H1 (cell line): ENCODE data around the gene TTC21A. TPM values are rescaled to one million over a fixed set of nuclear protein-coding genes. Genes with fewer than 3 reads are reported as not detected.

Source experiments
- BACH1 ChIP-seq: IDR thresholded peaks from 2 replicates; pipeline ENCODE4 v1.6.1; 2012; ENCODE audit warnings: low read length, improper control_type of control experiment
- HDAC6 ChIP-seq: IDR thresholded peaks from one replicate; pipeline ENCODE4 v1.7.1; 2012; ENCODE audit warnings: low read depth, mild to moderate bottlenecking, inconsistent platforms, low read length, moderate library complexity
- SP4 ChIP-seq: IDR thresholded peaks from 2 replicates; pipeline ENCODE4 v1.6.1; 2012; ENCODE audit warnings: low read length, inconsistent platforms
- TAF7 ChIP-seq: optimal IDR thresholded peaks from 2 replicates; pipeline ENCODE3; 2011; ENCODE audit warnings: low read depth, mild to moderate bottlenecking, inconsistent platforms, low read length, moderate library complexity, borderline replicate concordance
- polyA plus RNA-seq, 7 experiments: library from polyadenylated mRNA; depleted of rRNA in 3 of 7; stranded (reverse) in 5 of 7; unstranded in 2 of 7; fragments of >200 nt in 5 of 7; fragments of 200-250 nt in 2 of 7; gene quantifications; 1 replicate in 5 of 7; 2 replicates in 1 of 7; 4 replicates in 1 of 7; pipeline versions ENCODE4 v1.2.1 to v1.2.3, GENCODE V29; 2011 to 2013; ENCODE audit warnings: missing spikeins in 2 of 7, mixed read lengths in 2 of 7
- total RNA-seq: library from RNA; stranded (reverse); fragmentation: NEBNext Ultra II Directional; extraction: Animal tissue kit (Norgen Biotek cat#: 25700); gene quantifications from 2 replicates; pipeline ENCODE4 v1.2.1, GENCODE V29; 2021
- TF ChIP-seq, protein P1 (sequence below): IDR thresholded peaks from 2 replicates; pipeline ENCODE4 v1.6.1; 2012; ENCODE audit warnings: low read length, inconsistent platforms

Gene TTC21A
- total and polyA plus RNA-seq, 2 of the 8 experiments (the other 6 are each of a cell fraction or from before 2014, with no cell fraction given): 2.3 to 2.8 TPM

DNA sequence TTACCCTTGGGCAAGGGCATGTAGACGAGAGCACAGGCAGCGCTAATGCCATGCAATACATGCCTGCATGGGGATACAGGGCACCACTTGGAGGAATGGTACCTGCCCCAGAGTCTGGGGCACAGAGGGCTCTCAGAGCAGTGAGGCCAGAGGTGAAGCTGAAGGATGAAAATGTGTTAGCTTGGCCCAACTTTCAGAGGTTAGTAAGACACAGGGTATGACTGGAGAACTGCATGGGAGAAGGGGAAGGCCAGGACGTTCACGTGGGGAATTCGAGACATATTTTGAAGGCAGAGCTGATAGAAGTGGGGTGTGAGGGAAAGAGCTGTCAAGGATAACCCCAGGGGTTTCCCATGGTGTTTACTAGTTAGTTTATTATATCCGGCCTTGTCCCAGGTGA is 26.3 kb downstream of the TTC21A start (continued):
- TF ChIP-seq, protein P1, sequence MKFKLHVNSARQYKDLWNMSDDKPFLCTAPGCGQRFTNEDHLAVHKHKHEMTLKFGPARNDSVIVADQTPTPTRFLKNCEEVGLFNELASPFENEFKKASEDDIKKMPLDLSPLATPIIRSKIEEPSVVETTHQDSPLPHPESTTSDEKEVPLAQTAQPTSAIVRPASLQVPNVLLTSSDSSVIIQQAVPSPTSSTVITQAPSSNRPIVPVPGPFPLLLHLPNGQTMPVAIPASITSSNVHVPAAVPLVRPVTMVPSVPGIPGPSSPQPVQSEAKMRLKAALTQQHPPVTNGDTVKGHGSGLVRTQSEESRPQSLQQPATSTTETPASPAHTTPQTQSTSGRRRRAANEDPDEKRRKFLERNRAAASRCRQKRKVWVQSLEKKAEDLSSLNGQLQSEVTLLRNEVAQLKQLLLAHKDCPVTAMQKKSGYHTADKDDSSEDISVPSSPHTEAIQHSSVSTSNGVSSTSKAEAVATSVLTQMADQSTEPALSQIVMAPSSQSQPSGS: no peak
- no peak for TF ChIP-seq SP4
- TF ChIP-seq TAF7: no peak
- no peak for TF ChIP-seq BACH1
- TF ChIP-seq HDAC6: no peak
